ENCODE results near the gene FNIP2.
A peak's percentile ranks its signal among the peaks of the same experiment; 100 is the strongest.
"Not testable (repeated sequence)": the region's sequence is repeated elsewhere in the genome, so short reads cannot be mapped to it uniquely, and the experiment has no call there.

The FNIP2 gene

GRCh38 chr4:158929939-158930638 lies 161.3 kb downstream of the FNIP2 start:
- DNase-seq = no peak

GRCh38 chr4:158930639-158930972 lies 161.8 kb downstream of the FNIP2 start:
- DNase-seq = no peak

- no peak for DNase-seq
Measured at GRCh38 chr4:158933236-158933635, 164.4 kb downstream of the FNIP2 start.

DNA sequence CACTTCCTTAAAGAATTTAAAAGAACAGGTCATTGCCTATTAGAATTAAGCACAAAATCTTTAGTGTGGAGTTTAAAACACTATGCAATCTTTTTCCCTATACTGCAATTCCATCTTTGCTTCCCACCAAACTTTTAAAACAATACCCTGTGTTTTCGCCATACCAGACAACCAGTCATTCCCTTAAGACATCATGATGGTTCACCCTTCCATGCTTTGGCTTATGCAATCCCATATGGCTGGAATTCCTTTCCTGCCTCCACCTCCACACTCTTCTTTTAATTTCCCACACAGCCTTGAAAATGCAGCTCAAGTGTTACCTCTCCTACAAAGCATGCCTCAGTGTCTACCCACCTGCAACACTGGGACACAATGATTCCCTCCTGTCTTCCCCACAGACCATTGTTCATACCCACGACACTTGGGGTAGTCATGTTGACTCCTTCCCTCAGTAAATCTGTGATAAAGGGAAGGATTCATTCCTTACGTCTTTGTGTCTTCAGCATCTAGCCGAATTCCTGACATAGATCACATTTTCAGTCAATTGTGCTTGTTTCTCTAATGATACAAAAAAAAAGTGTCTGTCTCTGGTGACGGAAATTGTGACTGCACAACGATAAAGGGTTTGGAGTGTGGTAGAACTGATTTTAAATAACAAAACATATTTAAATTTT lies 166.3 kb downstream of the FNIP2 start:
- DNase-seq = peak; percentile 26

DNA sequence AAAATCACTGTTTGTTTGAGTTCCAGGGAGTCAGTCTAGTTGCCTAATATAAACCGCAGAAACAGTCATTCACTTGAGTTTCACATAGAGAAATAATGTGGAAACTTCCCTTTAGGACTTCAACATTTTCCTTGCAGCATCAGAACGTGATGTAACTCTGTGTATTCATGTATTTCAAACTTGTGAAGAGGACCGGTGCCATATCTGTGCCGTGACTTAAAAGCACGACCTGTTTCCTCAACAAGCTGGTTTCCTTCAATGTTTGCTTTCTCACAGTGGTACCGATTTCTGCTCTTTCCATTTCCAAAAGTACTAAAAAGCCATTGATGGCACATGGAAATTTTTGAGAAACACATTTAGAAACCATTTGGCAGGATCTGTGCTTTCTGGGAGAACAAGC lies 167.4 kb downstream of the FNIP2 start:
- DNase-seq = no peak

DNA sequence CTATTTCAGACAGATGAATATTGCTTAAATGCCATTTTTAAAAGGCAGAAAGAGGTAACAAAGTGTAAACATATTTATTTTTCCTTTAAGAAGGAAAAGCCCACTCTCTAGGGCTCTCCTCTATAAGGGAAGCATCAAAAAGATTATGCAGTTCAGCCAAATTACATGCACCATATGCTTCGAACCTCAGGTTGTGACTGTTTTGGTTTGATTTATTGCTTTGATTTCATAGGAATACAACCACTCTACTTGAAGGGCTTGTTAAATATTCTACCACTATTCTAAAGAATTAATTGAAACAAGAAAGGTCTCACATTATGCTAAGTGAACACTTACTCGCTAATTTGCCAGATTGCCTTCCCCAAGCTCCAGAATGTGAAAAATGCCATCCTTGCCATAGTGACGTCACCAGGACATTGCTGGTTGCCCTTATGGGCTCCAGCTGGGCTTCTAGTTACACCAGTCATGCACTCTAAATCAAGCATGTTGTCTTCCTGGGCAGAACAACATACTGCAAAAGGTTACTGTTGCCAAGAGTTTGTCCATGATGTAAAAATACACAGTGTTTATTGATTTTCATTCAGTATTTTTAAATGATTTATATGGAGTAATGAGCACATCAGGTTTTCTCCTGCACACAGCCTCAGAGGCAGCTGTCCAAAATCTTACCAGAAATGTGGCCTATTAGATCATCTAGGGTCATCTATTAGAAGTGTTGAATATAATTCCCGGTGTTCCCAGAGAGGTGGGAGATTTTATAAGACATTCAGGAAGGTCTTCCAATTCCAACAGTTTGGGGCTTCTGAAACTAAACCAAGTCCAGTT lies 169.6 kb downstream of the FNIP2 start:
- DNase-seq = peak; percentile 80

DNA sequence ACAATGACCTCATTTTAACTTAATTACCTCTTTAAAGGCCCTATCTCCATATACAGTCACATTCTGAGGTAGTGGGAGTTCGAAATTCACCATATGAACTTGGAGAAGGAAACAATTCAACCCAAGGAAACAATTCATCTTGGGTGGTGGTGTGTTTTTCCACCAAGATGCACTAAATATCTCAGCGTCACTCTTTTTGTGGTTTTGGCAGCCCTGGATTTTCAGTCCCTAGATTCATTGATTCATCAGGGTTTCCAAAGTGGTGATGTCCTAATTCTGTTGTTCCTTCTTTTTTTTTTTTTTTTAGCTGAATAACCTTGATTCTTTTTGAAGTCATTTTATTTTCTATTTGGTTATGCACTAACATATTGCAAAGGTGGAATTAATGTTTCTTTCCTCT lies 171.4 kb downstream of the FNIP2 start:
- DNase-seq = peak; percentile 23

GRCh38 chr4:158941321-158941720 lies 172.5 kb downstream of the FNIP2 start:
- no peak for DNase-seq

DNA sequence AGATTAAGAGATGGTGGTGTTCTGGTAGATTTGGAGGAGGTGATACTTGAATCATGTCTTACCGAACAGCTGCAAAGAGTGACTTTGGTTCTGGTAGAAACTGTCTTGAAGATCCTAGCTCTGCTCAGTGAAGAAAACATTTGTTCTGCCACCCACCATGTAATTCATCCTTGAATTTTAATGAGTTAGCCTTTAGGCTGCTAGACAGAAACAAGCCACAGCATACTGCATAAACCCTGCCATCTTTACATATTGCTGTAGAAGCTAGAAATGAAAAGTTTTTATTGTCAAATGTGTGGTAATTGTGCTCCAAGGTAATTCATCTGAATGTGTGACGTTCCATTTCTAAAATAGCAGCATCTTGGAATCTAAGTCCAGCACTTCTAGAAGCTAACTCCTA lies 173.1 kb downstream of the FNIP2 start:
- DNase-seq = no peak

- DNase-seq = no peak
Measured at GRCh38 chr4:158945529-158946108, 176.8 kb downstream of the FNIP2 start.

DNA sequence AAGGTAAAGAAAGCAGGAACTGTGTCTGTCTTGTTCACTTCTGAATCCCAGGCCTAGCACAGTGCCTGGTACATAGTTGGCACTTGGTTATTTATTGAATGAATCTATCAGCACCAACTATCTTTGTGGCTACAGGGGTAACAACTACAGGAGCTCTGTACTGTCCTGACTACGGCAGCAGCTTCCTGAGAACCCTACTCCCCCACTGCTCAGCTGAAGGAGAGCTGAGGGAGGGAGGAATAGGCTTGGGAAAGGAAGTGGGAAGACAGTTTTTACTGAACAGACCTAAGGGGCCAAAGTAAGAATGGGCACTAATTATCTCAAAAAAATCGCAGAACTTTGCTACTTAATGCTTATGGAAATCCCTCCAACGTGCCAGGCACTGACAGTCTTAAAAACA lies 178.0 kb downstream of the FNIP2 start:
- DNase-seq = no peak

DNA sequence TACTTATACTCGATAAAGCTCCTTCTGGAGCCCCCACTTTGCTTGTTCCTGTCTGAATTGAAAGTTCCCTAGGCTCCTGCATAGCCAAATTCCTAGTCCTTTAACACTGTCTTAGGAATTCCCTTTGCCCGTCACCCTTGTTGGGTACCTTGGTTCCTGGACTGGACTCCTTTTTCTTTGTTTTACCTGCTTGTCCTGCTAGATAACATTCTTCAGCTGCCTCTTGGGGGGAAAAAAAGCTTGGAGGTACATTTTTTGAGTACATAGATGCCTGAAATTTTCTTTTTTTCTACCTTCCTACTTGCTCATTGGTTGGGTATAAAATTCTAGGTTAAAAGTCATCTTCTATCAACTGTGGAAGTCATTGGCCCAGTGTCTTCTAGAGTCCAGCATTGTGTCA lies 179.2 kb downstream of the FNIP2 start:
- DNase-seq = no peak

DNA sequence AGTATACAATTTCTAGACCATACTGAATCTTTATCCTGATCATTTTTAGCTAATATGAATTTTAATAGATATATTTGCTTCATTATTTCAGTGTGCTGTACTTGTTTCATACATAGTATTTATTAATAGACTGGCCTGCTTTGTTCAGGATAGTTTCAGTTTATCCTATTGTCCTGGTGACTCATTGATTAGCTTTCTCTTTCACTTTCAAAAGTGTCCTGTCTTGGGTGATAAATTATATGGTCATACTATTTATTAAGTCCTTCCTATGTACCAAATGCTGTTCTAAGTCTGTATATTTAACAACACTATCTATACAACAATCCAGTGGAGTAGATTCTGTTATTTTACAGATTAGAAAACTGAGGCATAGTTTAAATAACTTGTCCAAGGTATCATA lies 180.3 kb downstream of the FNIP2 start:
- peak; percentile 25 for DNase-seq

DNA sequence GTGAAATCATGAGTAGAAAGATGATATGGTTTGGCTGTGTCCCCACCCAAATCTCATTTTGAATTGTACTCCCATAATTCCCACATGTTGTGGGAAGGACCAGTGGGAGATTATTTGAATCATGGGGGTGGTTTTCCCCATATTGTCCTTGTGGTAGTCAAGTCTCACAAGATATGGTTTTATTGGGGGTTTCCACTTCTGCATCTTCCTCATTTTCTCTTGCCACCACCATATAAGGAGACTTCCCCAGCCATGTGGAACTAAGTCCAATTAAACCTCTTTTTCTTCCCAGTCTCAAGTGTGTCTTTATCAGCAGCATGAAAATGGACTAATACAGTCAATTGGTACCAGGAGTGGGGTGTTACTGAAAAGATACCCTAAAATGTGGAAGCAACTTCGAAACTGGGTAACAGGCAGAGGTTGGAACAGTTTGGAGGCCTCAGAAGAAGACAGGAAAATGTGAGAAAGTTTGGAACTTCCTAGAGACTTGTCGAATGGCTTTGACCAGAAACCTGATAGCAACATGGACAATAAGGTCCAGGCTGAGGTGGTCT lies 183.5 kb downstream of the FNIP2 start:
- DNase-seq = not testable (repeated sequence)

DNA sequence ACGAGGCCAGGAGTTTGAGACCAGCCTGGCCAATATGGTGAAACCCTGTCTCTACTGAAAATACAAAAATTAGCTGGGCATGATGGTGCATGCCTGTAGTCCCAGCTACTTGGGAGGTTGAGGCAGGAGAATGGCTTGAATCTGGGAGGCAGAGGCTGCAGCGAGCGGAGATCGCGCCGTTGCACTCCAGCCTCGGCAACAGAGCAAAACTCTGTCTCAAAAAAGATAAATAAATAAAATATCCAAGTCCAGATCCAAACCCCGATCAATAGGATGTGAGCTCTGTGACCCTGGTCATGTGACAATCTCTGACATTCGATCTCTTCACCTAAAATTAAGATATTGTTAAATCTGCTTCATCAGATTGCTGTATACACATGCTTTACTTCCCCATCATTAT lies 187.5 kb downstream of the FNIP2 start:
- DNase-seq = not testable (repeated sequence)

GRCh38 chr4:158956918-158957317 lies 188.1 kb downstream of the FNIP2 start:
- not testable (repeated sequence) for DNase-seq
